Activated CD4-positive, alpha-beta T cell treated with anti-CD3 and anti-CD28 coated beads for 48 hours (primary cell): ENCODE results near the gene TCERG1L.
"Not testable (repeated sequence)": the region's sequence is repeated elsewhere in the genome, so short reads cannot be mapped to it uniquely, and the experiment has no call there.

Experiments
- DNase-seq: peaks from one replicate; pipeline ENCODE4 v3.0.0-alpha.2; 2020

The TCERG1L gene

GRCh38 chr10:131078882-131079280 lies 232.6 kb downstream of the TCERG1L start:
- DNase-seq = not testable (repeated sequence)

GRCh38 chr10:131078131-131078881 lies 233.2 kb downstream of the TCERG1L start:
- no peak for DNase-seq

DNA sequence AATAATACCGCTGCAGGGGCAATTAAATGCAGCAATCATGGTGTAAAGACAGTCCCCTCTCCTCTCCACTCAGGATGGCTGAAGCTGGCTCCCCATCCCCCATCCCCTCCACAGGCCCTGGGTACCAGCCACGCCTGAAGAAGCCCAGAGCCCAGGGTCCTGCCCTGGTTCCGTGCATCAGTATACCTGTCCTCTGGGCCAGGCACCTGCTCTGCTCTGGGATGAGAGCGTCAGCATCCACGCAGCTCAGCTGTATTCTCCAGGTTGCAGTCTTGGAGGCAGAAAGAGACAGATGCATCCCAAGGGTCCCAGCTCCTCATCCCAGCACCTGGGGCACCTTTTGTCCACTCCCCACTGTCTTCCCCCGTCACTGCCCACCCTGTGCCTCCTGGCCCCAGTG lies 233.8 kb downstream of the TCERG1L start:
- DNase-seq = no peak

DNA sequence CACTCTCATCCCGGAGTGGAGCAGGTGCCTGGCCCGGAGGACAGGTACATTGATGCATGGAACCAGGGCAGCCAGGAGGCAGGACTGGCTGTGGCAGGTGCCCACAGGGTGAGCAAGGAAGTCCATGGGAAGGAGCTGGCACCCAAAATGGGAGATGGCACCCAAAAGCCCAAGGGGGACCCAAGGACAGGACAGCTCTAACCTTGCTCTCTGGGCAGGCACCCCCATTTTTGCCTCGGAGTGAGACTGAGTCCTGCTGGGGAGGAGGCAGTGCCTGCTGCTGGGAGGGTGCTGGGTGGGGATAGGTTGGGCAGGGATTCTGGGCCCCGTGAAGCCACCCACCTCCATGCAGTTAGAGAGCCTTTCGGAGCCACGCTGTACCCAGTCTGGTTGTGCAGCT lies 234.5 kb downstream of the TCERG1L start:
- no peak for DNase-seq

GRCh38 chr10:131076356-131076755 lies 235.2 kb downstream of the TCERG1L start:
- DNase-seq = no peak

DNA sequence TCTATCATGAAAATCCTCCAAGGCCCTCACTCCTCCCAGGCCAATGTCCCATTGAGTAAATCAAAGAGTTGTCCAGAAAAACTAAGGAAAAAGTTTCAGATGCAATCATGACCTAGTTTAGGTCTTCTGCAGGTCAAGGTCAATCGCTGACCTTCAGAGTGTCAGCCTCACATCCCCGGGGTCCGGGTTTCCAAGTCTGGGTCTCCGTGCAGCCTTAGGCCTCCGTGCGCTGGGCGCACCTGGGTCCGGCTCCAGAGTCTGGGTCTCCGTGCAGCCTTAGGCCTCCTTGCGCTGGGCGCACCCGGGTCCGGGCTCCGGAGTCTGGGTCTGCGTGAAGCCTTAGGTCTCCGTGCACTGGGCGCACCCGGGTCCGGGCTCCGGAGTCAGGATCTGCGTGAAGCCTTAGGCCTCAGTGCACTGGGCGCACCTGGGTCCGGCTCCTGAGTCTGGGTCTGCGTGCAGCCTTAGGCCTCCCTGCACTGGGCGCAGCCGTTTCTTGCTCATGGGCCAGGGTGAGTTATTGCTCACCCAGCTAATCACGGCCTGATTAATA lies 236.2 kb downstream of the TCERG1L start:
- no peak for DNase-seq

DNA sequence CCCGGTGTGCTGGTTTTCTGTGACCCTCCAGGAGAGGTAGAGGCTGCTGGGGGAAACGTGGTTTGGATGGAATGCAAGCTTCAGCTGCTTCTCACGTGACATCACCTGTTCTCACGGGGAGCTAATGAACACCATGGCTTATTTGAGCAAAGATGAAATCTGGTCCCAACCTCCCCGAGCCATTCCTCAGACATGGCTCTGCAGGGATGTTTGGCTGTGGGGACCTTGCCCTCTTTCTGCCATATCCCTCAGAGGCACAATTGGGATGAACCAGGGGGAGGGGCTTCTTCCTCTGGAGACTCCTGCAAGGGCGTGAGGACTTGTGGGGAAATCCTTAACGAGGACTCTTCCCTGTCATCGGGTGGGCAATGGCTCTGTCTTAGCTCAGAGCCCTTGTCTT lies 236.8 kb downstream of the TCERG1L start:
- no peak for DNase-seq

GRCh38 chr10:131073469-131074035 lies 238.0 kb downstream of the TCERG1L start:
- no peak for DNase-seq

GRCh38 chr10:131072651-131073468 lies 238.7 kb downstream of the TCERG1L start:
- DNase-seq = no peak

- no peak for DNase-seq
These were observed 239.8 kb downstream of the TCERG1L start for GRCh38 chr10:131071721-131072120.

- DNase-seq = no peak
These were observed 240.7 kb downstream of the TCERG1L start for GRCh38 chr10:131070856-131071255.

GRCh38 chr10:131068760-131069159 lies 242.8 kb downstream of the TCERG1L start:
- no peak for DNase-seq

DNA sequence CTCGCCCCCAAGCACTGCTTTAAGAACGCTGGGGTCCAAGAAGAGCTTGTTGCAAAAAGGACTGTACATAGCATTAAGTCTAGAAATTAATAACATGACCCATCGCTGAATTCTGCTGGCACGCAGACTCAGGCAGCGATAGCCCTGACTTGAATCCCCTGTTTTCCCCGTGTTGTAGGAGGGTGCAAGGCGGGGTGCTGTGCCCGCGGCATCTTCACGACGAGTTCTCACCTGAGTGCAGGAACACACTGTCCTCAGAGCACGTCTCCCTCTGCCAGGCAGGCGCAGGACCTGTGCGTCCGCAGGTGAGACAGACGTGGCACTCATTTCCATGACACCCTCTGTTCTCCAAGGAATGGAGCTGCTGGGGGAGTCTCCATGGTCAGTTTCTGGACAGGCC lies 243.2 kb downstream of the TCERG1L start:
- DNase-seq = no peak

GRCh38 chr10:131067690-131068089 lies 243.8 kb downstream of the TCERG1L start:
- no peak for DNase-seq

- DNase-seq = no peak
These were observed 245.7 kb downstream of the TCERG1L start for GRCh38 chr10:131065673-131066305.

DNA sequence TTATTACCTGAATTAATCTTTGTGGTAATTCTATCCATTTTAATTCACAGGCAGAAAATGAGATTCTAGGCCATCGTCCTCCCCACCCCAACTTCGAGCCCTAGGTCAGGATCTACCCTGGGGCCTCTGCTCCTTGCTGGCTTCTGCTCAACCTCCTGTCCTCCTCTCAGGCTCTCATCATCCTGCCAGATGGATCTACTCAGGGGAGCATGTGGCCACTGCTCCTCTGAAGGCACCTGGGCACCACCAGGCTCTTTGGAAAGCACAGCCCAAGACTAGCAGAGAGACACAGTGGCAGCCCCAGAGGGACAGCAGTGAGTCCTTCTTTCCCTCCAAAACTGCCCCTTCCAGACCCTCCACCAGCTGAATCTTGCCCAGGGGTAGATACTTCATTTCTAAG lies 248.2 kb downstream of the TCERG1L start:
- DNase-seq = no peak

DNA sequence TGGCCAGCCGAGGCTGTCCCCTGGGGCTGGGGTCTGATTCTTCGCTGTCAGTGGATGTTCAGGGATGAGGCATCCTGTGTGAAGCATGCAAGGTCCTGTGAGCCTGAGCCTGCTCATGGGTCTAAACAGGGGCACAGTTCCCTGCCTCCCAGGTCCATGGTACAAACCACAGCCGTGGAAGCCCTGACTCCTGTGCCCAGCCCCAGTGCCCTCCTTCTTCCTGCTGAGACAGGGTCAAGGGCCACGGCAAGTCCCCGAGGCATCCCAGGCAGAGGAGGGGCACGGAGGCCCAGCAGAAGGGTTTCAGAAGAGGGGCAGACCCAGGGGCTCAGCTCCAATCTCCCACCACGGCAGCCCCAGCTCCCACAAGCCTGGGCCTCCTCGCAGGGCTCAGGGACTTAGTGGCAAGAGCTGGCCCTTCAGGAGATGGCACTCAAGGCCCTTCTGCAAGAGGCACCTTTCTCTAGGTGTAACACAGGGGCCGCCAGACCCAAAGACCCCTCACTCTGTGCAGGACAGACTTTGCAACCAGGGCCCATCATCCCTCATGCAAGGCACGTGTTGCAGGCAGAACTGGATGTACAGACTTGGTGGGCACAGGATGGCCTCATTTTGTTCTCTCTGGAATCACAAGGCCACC lies 248.8 kb downstream of the TCERG1L start:
- no peak for DNase-seq

DNA sequence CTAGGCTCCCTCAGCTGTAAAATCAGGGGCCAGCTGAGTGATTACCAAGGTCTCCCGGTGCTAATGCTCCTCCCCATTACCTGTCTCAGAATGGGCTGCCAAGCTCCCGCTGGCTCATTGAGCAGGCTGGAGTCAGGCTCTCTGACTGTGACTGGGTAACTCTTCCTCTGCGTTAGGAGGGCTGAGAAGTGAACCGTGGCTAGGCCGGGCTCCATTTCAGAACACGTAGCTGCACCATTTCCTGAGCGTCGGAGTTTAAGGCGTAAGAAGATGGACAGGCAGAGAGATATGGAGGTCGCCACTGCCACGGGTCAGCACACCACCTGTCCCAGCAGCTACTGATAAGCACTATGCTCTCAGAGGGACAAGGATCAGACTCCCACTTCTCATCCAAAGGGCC lies 250.3 kb downstream of the TCERG1L start:
- DNase-seq = no peak

DNA sequence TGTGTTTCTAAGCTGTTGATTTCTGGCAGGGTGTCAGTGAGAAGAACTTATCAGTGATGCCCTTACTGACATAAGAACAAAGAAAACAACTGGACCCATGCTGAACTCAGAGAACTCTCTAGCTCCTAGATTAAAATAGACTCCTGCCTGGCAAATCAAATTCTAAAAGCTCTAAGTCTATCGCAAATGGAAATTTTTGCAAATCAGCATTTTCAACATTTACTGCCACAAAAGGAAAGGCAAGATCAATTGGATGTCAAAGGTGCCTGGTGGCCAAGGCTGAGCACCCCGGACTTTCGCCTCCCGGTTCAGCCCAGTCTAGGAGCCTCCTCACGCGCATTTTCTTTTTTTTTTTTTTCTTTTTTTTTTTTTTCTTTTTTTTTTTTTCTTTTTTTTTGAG lies 251.6 kb downstream of the TCERG1L start:
- no peak for DNase-seq

DNA sequence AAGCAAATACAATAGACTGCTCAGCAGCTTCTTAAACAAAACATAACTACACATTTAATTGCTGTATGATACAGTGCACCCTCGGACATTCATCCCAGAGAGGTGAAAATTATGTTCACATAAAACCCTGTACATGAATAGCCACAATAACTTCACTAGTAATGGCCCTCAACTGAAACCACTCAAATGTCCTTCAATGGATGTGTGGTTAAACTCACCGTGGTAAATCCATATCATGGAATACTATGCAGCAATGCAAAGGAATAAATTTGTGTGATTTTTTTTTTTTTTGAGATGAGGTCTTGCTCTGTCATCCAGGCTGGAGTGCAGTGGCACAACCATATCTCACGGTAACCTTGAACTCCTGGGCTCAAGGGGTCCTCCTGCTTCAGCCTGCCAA lies 252.7 kb downstream of the TCERG1L start:
- no peak for DNase-seq

GRCh38 chr10:131056781-131057180 lies 254.7 kb downstream of the TCERG1L start:
- DNase-seq = no peak

GRCh38 chr10:131056091-131056579 lies 255.4 kb downstream of the TCERG1L start:
- DNase-seq = no peak
